Ramos (cell line): ENCODE data around the gene HLCS.
"Not testable (repeated sequence)": the region's sequence is repeated elsewhere in the genome, so short reads cannot be mapped to it uniquely, and the experiment has no call there.

Source experiments
- in situ Hi-C: fragments of 300-500 bp; cut with MboI; formaldehyde crosslinking; loops from one replicate; pipeline ENCODE4 v1.14.3; 2022; ENCODE audit warnings: low sequenced_read_pairs; ENCODE audit not compliant: unreplicated experiment

HLCS gene

GRCh38 chr21:36966066-36966820 lies at the start of gene HLCS:
TSS of gene HLCS (minus strand) at chr21:36966669. CDS start at chr21:36966638, 31 bp downstream.
- in situ Hi-C loops = no loop called here

- in situ Hi-C loops = no loop called here
Measured at GRCh38 chr21:37009740-37010341, 43.4 kb upstream of the HLCS start.

- in situ Hi-C loops = no loop called here
Measured at GRCh38 chr21:37008724-37009123, 42.3 kb upstream of the HLCS start.

GRCh38 chr21:37006486-37007291 lies 40.2 kb upstream of the HLCS start, which contains the start of gene RIPPLY3:
TSS of gene RIPPLY3 (plus strand) at chr21:37006702. CDS start at chr21:37006773, 71 bp downstream.
- in situ Hi-C loops = no loop called here

GRCh38 chr21:37005548-37006485 lies 39.3 kb upstream of the HLCS start:
- in situ Hi-C loops = no loop called here

GRCh38 chr21:37003917-37004316 lies 37.4 kb upstream of the HLCS start:
- in situ Hi-C loops = not testable (repeated sequence)

GRCh38 chr21:37002851-37003250 lies 36.4 kb upstream of the HLCS start:
- in situ Hi-C loops = not testable (repeated sequence)

- in situ Hi-C loops = no loop called here
Measured at GRCh38 chr21:37001441-37001840, 35.0 kb upstream of the HLCS start.

GRCh38 chr21:37000381-37000780 lies 33.9 kb upstream of the HLCS start:
- in situ Hi-C loops = no loop called here

- in situ Hi-C loops = no loop called here
Measured at GRCh38 chr21:36999131-36999898, 32.8 kb upstream of the HLCS start.

GRCh38 chr21:36995285-36995684 lies 28.8 kb upstream of the HLCS start:
- in situ Hi-C loops = not testable (repeated sequence)

- in situ Hi-C loops = no loop called here
Measured at GRCh38 chr21:36994501-36995158, 28.2 kb upstream of the HLCS start.

- in situ Hi-C loops = no loop called here
Measured at GRCh38 chr21:36992671-36993070, 26.2 kb upstream of the HLCS start.

GRCh38 chr21:36990508-36991205 lies 24.2 kb upstream of the HLCS start:
- in situ Hi-C loops = no loop called here

- in situ Hi-C loops = no loop called here
Measured at GRCh38 chr21:36989699-36990507, 23.4 kb upstream of the HLCS start.

- in situ Hi-C loops = not testable (repeated sequence)
Measured at GRCh38 chr21:36989199-36989698, 22.8 kb upstream of the HLCS start.

GRCh38 chr21:36988536-36988935 lies 22.1 kb upstream of the HLCS start:
- in situ Hi-C loops = no loop called here
